Aorta (tissue), 5 donors: Measurements from ENCODE around the gene TACC2. TPM values are rescaled to one million over a fixed set of nuclear protein-coding genes. Genes with fewer than 3 reads are reported as not detected.

Experiments used
- ATAC-seq: fragments of 200-7000 bp; cut with Tn5 transposase; one replicate; pipeline ENCODE4 v1.9.1; 2022; ENCODE audit warnings: moderate library complexity; ENCODE audit not compliant: low FRiP score
- DNase-seq, 2 donors: peaks; one replicate each; pipeline ENCODE4 v3.0.0-alpha.2; 2020
- H3K27ac ChIP-seq, 2 donors: one replicate each; pipeline ENCODE4 v1.5.1; 2013; ENCODE audit warnings: low read length in 2 of 2, mild to moderate bottlenecking in 2 of 2, moderate library complexity in 2 of 2, control low read depth in 1 of 2, inconsistent platforms in 1 of 2, low read depth in 1 of 2
- H3K27me3 ChIP-seq, 2 donors: one replicate each; pipeline ENCODE4 v1.6.1; 2013; ENCODE audit warnings: control low read depth in 1 of 2, low read length in 1 of 2, mild to moderate bottlenecking in 1 of 2, moderate library complexity in 1 of 2; ENCODE audit not compliant: insufficient read depth in 2 of 2, control insufficient read depth in 1 of 2
- H3K36me3 ChIP-seq, 2 donors: one replicate each; pipeline ENCODE4 v1.6.1; 2013; ENCODE audit warnings: control low read depth in 1 of 2, low read length in 1 of 2, mild to moderate bottlenecking in 1 of 2; ENCODE audit not compliant: insufficient read depth in 2 of 2, control insufficient read depth in 1 of 2
- H3K4me1 ChIP-seq, 2 donors: one replicate each; pipeline ENCODE4 v1.6.1; 2013; ENCODE audit warnings: low read length in 2 of 2, control low read depth in 1 of 2, mild to moderate bottlenecking in 1 of 2, moderate library complexity in 1 of 2; ENCODE audit not compliant: insufficient read depth in 2 of 2, control insufficient read depth in 1 of 2
- H3K4me3 ChIP-seq, 2 donors: one replicate each; pipeline ENCODE4 v1.5.1; 2013; ENCODE audit warnings: low read length in 2 of 2, control low read depth in 1 of 2, mild to moderate bottlenecking in 1 of 2
- H3K9me3 ChIP-seq: one replicate; pipeline ENCODE4 v1.6.1; 2013; ENCODE audit warnings: mild to moderate bottlenecking, low read length; ENCODE audit not compliant: control insufficient read depth
- WGBS, 2 donors: extraction: QIAGEN DNeasy Blood & Tissue Kit; methylation state at CpG; one replicate each; pipeline ENCODE4 v1.1.7; 2013; 5-methylcytosine and 5-hydroxymethylcytosine counted together
- intact Hi-C, 2 donors: fragments of 100-400 bp; cut with DNase I; formaldehyde crosslinking; loops; one replicate each; pipeline versions ENCODE4 v1.14.2 to v1.15.0; 2022
- polyA plus RNA-seq, 2 donors: library from polyadenylated mRNA; stranded (reverse); fragments of 200-250 nt; gene quantifications; one replicate each; pipeline ENCODE4 v1.2.3, GENCODE V29; 2013
- total RNA-seq, 2 donors: library from RNA; stranded (reverse); fragmentation: NEBNext Ultra II Directional; extraction: Animal tissue kit (Norgen Biotek cat#: 25700); gene quantifications; one replicate each; pipeline ENCODE4 v1.2.1, GENCODE V29; 2021
- donor health status: healthy with polysubstance abuse.
- donor health status: Bipolar disorder and iron deficiency.
- donor health status: DM: no; HTN: no; CAD: no.
- donor health status: DM: no; HTN: no; CAD: no.
- donor health status: DM: yes; HTN: yes; CAD: no.

Gene TACC2
- total and polyA plus RNA-seq, 4 donors: 25.8 to 74.4 (median 50.8) TPM

GRCh38 chr10:122244001-122244975, 255.3 kb downstream of the TACC2 start:
- no peak for ATAC-seq
- Histone ChIP-seq H3K27ac (no peak overlapping the region), H3K36me3 (peaks cover 6 to 17% of the 10 kb centered on the region in 2 donors), H3K27me3 (no peaks in the 10 kb centered on the region), H3K4me1 (no peaks in the 10 kb centered on the region), H3K9me3 (no peaks in the 10 kb centered on the region), H3K4me3 (no peak overlapping the region)
- intact Hi-C loops: no loop called here
- WGBS, 2 donors: 62 to 65% methylated on average over 11 of the region's 11 CpGs
- DNase-seq: no peak

- 85 to 86% methylated on average over 4 of the region's 4 CpGs for WGBS, 2 donors
- Histone ChIP-seq H3K36me3 (peaks cover 6 to 15% of the 10 kb centered on the region in 2 donors), H3K4me1 (no peaks in the 10 kb centered on the region), H3K4me3 (no peak overlapping the region), H3K27ac (no peak overlapping the region), H3K9me3 (no peaks in the 10 kb centered on the region), H3K27me3 (no peaks in the 10 kb centered on the region)
- DNase-seq (no peak), ATAC-seq (no peak)
- intact Hi-C loops: no loop called here
These were observed 256.2 kb downstream of the TACC2 start for GRCh38 chr10:122245136-122245535.

GRCh38 chr10:122245897-122246296, 256.9 kb downstream of the TACC2 start:
- Histone ChIP-seq H3K4me3 (no peak overlapping the region), H3K36me3 (peaks cover 6 to 12% of the 10 kb centered on the region in 2 donors), H3K27ac (no peak overlapping the region), H3K27me3 (no peaks in the 10 kb centered on the region), H3K4me1 (no peaks in the 10 kb centered on the region), H3K9me3 (no peaks in the 10 kb centered on the region)
- 89 to 91% methylated on average over 11 of the region's 11 CpGs for WGBS, 2 donors
- no peak for ATAC-seq
- no peak for DNase-seq
- intact Hi-C loops: no loop called here

GRCh38 chr10:122246830-122247520, 258.0 kb downstream of the TACC2 start:
- ATAC-seq: no peak
- H3K27ac ChIP-seq: no peak overlapping the region
- no peaks in the 10 kb centered on the region for H3K9me3 ChIP-seq
- intact Hi-C loops: no loop called here
- H3K36me3 ChIP-seq: peaks cover 8% of the 10 kb centered on the region in 2 donors
- no peaks in the 10 kb centered on the region for H3K27me3 ChIP-seq
- no peak for DNase-seq
- 85 to 86% methylated on average over 11 of the region's 11 CpGs for WGBS, 2 donors
- H3K4me1 ChIP-seq: no peaks in the 10 kb centered on the region
- no peak overlapping the region for H3K4me3 ChIP-seq

- no peak for ATAC-seq
- H3K27me3 ChIP-seq: no peaks in the 10 kb centered on the region
- no peaks in the 10 kb centered on the region for H3K9me3 ChIP-seq
- H3K27ac ChIP-seq: no peak overlapping the region
- H3K4me3 ChIP-seq: no peak overlapping the region
- 90 to 93% methylated on average over 25 of the region's 25 CpGs for WGBS, 2 donors
- no peak for DNase-seq
- peaks cover 5 to 8% of the 10 kb centered on the region in 2 donors for H3K36me3 ChIP-seq
- H3K4me1 ChIP-seq: no peaks in the 10 kb centered on the region
- intact Hi-C loops: no loop called here
These were observed 259.7 kb downstream of the TACC2 start for GRCh38 chr10:122248356-122249302.

GRCh38 chr10:122249303-122249850, 260.4 kb downstream of the TACC2 start:
- WGBS, 2 donors: 89% methylated on average over 11 of the region's 11 CpGs
- Histone ChIP-seq H3K9me3 (no peaks in the 10 kb centered on the region), H3K4me3 (no peak overlapping the region), H3K4me1 (no peaks in the 10 kb centered on the region), H3K27me3 (no peaks in the 10 kb centered on the region), H3K27ac (no peak overlapping the region), H3K36me3 (peaks cover 2 to 7% of the 10 kb centered on the region in 2 donors)
- DNase-seq (no peak), ATAC-seq (no peak)
- intact Hi-C loops: no loop called here

- Histone ChIP-seq H3K27ac (no peak overlapping the region), H3K27me3 (no peaks in the 10 kb centered on the region), H3K4me3 (no peak overlapping the region), H3K9me3 (no peaks in the 10 kb centered on the region), H3K36me3 (peaks cover 2 to 6% of the 10 kb centered on the region in 2 donors), H3K4me1 (no peaks in the 10 kb centered on the region)
- intact Hi-C loops: no loop called here
- 86 to 88% methylated on average over 10 of the region's 10 CpGs for WGBS, 2 donors
- ATAC-seq: no peak
- no peak for DNase-seq
These were observed 261.2 kb downstream of the TACC2 start for GRCh38 chr10:122249991-122250750.
